Esophagus muscularis mucosa (tissue), 4 donors: ENCODE results near the gene PHB1. TPM values are rescaled to one million over a fixed set of nuclear protein-coding genes. Genes with fewer than 3 reads are reported as not detected.

ENCODE experiments used
- DNase-seq: peaks from one replicate; pipeline ENCODE4 v3.0.0-alpha.2; 2017; ENCODE audit errors: extremely low spot score
- H3K27ac ChIP-seq, 4 donors: fragments of 200-600 bp; sonication (generic); replicated peaks in 1 of 4; 1 replicate in 3 of 4; 2 replicates in 1 of 4; pipeline ENCODE4 v1.5.1; 2016 to 2019; ENCODE audit warnings: mild to moderate bottlenecking in 1 of 4
- H3K27me3 ChIP-seq, 4 donors: fragments of 200-600 bp; sonication (generic); one replicate each; pipeline versions ENCODE4 v1.5.1 to v1.6.0; 2016 to 2019
- H3K36me3 ChIP-seq, 4 donors: fragments of 200-600 bp; sonication (generic); one replicate each; pipeline ENCODE4 v1.5.1; 2016 to 2019
- H3K4me1 ChIP-seq, 4 donors: fragments of 200-600 bp; sonication (generic); one replicate each; pipeline ENCODE4 v1.5.1; 2016 to 2019
- H3K4me3 ChIP-seq, 4 donors: fragments of 200-600 bp; sonication (generic); 1 replicate in 2 of 4; 2 replicates in 2 of 4; pipeline ENCODE4 v1.5.1; 2016 to 2019; ENCODE audit warnings: mild to moderate bottlenecking in 4 of 4, moderate library complexity in 1 of 4
- H3K9me3 ChIP-seq, 4 donors: fragments of 200-600 bp; sonication (generic); 1 replicate in 3 of 4; 2 replicates in 1 of 4; pipeline ENCODE4 v1.5.1; 2016 to 2019
- CTCF ChIP-seq, 3 experiments: fragments of 200-600 bp in 2 of 3; fragments of 450-650 bp in 1 of 3; sonication (generic) in 2 of 3; IDR thresholded peaks; one replicate each; pipeline ENCODE4 v1.5.1; 2017 to 2019; ENCODE audit warnings: antibody characterized with exemption in 3 of 3, mild to moderate bottlenecking in 2 of 3, moderate library complexity in 1 of 3
- EP300 ChIP-seq: sonication (generic); formaldehyde crosslinking; IDR thresholded peaks from one replicate; pipeline ENCODE4 v1.6.1; 2017; ENCODE audit warnings: antibody characterized with exemption
- POLR2A ChIP-seq: fragments of 450-650 bp; IDR thresholded peaks from one replicate; pipeline ENCODE4 v1.6.1; 2017; ENCODE audit warnings: antibody characterized with exemption, moderate library complexity, mild to moderate bottlenecking, low read depth
- POLR2AphosphoS5 ChIP-seq, 2 donors: sonication (generic); formaldehyde crosslinking; IDR thresholded peaks; one replicate each; pipeline ENCODE4 v1.6.1; 2017; ENCODE audit warnings: antibody characterized with exemption in 2 of 2
- WGBS: methylation state at CpG from one replicate; pipeline ENCODE4 v1.1.5; 2018; 5-methylcytosine and 5-hydroxymethylcytosine counted together
- intact Hi-C: fragments of 100-400 bp; cut with DNase I; formaldehyde crosslinking; loops from one replicate; pipeline ENCODE4 v1.15.1; 2023
- total RNA-seq, 4 donors: library from RNA; depleted of rRNA; stranded (reverse); fragments of >200 nt; gene quantifications; one replicate each; pipeline versions ENCODE4 v1.1.0 to v1.2.1, GENCODE V29; 2016

PHB1 gene
- total RNA-seq, 4 donors from 2014 or later: 75.6 to 101 (median 95.6) TPM

- intact Hi-C loops: no loop called here
- peaks cover 0 to 72% (median 0%) of the 10 kb centered on the region in 4 donors for H3K27me3 ChIP-seq
- H3K36me3 ChIP-seq: no peaks in the 10 kb centered on the region
- TF ChIP-seq POLR2AphosphoS5 (IDR thresholded peaks at IDR 0.05) (no peak), POLR2A (no peak), EP300 (no peak)
- no peak overlapping the region for H3K27ac ChIP-seq
- DNase-seq: no peak
- H3K9me3 ChIP-seq: peaks cover 0 to 12% (median 7%) of the 10 kb centered on the region in 4 donors
- H3K4me3 ChIP-seq: no peak overlapping the region
- 77% methylated on average over 7 of the region's 7 CpGs for WGBS
- H3K4me1 ChIP-seq: peaks cover 0 to 3% (median 0%) of the 10 kb centered on the region in 4 donors
Observed at GRCh38 chr17:49459401-49459984, 44.8 kb upstream of the PHB1 start.

- Histone ChIP-seq H3K27me3 (peaks cover 0 to 65% (median 0%) of the 10 kb centered on the region in 4 donors), H3K36me3 (no peaks in the 10 kb centered on the region), H3K4me1 (peaks cover 0 to 3% (median 0%) of the 10 kb centered on the region in 4 donors), H3K9me3 (no peaks in the 10 kb centered on the region), H3K27ac (no peak overlapping the region), H3K4me3 (no peak overlapping the region)
- DNase-seq: no peak
- intact Hi-C loops: no loop called here
- no peak for TF ChIP-seq CTCF (IDR thresholded peaks at IDR 0.05)
- TF ChIP-seq POLR2AphosphoS5 (IDR thresholded peaks at IDR 0.05): no peak
- TF ChIP-seq POLR2A: no peak
- no peak for TF ChIP-seq EP300
- WGBS: 66% methylated on average over 15 of the region's 15 CpGs
Observed at GRCh38 chr17:49457564-49458535, 43.2 kb upstream of the PHB1 start.

GRCh38 chr17:49456183-49456965 is 41.7 kb upstream of the PHB1 start:
- H3K4me3 ChIP-seq: no peak overlapping the region
- no peak for DNase-seq
- WGBS: 22% methylated on average over 5 of the region's 5 CpGs
- no peak for TF ChIP-seq CTCF (IDR thresholded peaks at IDR 0.05)
- TF ChIP-seq POLR2A: no peak
- no peak for TF ChIP-seq POLR2AphosphoS5 (IDR thresholded peaks at IDR 0.05)
- no peak for TF ChIP-seq EP300
- H3K27ac ChIP-seq: no peak overlapping the region
- peaks cover 0 to 7% (median 0%) of the 10 kb centered on the region in 4 donors for H3K4me1 ChIP-seq
- intact Hi-C loops: no loop called here
- no peaks in the 10 kb centered on the region for H3K9me3 ChIP-seq
- H3K27me3 ChIP-seq: peaks cover 0 to 55% (median 0%) of the 10 kb centered on the region in 4 donors
- no peaks in the 10 kb centered on the region for H3K36me3 ChIP-seq

- intact Hi-C loops: no loop called here
- no peaks in the 10 kb centered on the region for H3K36me3 ChIP-seq
- TF ChIP-seq POLR2A (no peak), POLR2AphosphoS5 (IDR thresholded peaks at IDR 0.05) (no peak), CTCF (IDR thresholded peaks at IDR 0.05) (no peak), EP300 (no peak)
- DNase-seq: no peak
- H3K27me3 ChIP-seq: peaks cover 0 to 45% (median 0%) of the 10 kb centered on the region in 4 donors
- H3K27ac ChIP-seq: no peak overlapping the region
- peaks cover 0 to 7% (median 0%) of the 10 kb centered on the region in 4 donors for H3K4me1 ChIP-seq
- WGBS: 70% methylated on average over 9 of the region's 9 CpGs
- H3K4me3 ChIP-seq: no peak overlapping the region
- no peaks in the 10 kb centered on the region for H3K9me3 ChIP-seq
Observed at GRCh38 chr17:49455272-49455861, 40.7 kb upstream of the PHB1 start.
